H4 (cell line): Measurements from ENCODE around the gene SPAG16. TPM values are rescaled to one million over a fixed set of nuclear protein-coding genes. Genes with fewer than 3 reads are reported as not detected.
"Not testable (repeated sequence)": the region's sequence is repeated elsewhere in the genome, so short reads cannot be mapped to it uniquely, and the experiment has no call there.

Experiments used
- DNase-seq: peaks from one replicate; pipeline ENCODE4 v3.0.0-alpha.2; 2015; ENCODE audit warnings: low spot score
- total RNA-seq: library from RNA; depleted of rRNA; stranded (reverse); fragments of >200 nt; shearing (Covaris generic); gene quantifications from 2 replicates; pipeline ENCODE4 v1.2.3, GENCODE V29; 2014

SPAG16 gene
- total RNA-seq, 1 experiment from 2014 or later = 24.8 TPM

GRCh38 chr2:213271947-213272346, 12.3 kb upstream of the SPAG16 start:
- no peak for DNase-seq

DNA sequence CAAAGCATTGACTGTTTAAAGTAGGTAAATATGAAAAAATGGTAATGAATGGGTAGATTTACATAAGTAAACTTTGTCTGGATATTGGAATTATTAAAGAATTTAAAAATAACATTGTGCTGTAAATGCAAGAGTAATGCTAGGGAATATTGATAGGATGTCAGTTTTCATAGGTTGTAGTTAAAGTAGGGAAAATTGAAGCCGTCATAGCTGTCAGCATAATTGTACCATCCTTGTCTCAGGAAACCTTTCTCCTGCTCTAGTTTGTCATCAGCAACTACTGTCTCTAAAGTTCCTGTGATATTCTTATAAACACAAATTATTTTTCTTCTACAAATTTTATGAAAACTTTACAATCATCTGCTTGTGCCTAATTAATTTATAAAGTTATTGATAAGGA, 10.1 kb upstream of the SPAG16 start:
- DNase-seq = no peak

DNA sequence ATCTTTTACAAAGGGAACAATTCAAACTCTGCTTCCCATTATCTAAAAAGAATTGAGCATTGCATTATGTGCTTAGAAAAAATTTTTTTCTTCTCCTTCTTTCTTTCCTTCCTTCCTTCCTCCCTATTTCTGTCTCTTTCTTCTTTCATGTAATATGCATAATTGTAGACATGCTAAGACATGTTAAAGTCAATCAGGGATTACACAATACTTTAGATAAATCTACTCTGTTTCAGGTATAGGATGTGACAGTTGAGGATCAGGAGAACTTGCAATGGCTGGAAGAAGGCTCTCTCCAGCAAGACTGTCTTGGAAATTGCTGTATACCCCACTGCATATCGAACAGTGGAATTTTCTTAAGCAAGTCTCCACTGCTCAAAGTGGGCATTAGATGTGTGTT, 9.0 kb upstream of the SPAG16 start:
- no peak for DNase-seq

GRCh38 chr2:213277134-213277533, 7.1 kb upstream of the SPAG16 start:
- not testable (repeated sequence) for DNase-seq

GRCh38 chr2:213279116-213279620, 5.1 kb upstream of the SPAG16 start:
- DNase-seq = no peak

DNA sequence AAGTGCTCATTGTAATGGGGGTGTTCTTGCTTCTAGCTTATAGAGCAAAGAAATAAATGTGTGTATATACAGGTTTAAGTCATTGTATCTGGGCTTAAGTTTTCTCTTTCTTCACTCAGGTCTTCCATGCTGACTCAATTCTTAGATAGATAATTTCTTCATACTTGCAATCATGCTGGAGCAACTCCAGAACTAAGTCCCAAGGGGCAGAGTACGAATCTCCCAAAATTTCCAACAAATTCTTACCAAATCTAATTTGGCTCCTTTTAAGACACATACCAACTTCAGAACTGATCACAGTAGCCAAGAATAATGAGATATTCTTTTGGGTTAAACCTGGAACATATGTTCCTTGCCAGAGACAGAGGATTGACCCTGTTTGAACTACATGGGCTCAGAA, 4.3 kb upstream of the SPAG16 start:
- no peak for DNase-seq

DNA sequence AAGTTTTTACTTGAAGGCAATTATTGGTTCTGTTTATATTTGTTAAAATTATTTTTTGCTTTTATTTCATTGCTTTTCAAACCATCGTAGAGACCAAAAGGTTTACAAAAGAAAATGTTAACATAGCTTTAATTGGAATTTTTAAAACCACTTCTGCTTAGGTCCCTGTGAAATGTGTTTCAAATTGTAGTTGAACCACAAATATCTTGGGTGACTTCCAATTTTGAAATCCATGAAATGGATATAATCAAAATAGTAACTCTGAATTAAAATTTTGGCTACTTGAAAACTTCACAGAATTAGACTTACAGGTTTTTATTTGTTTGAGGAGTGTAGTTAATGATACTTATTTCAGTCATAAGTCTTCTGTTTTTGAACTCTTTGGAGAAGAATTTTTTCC, 3.1 kb upstream of the SPAG16 start:
- DNase-seq = no peak

DNA sequence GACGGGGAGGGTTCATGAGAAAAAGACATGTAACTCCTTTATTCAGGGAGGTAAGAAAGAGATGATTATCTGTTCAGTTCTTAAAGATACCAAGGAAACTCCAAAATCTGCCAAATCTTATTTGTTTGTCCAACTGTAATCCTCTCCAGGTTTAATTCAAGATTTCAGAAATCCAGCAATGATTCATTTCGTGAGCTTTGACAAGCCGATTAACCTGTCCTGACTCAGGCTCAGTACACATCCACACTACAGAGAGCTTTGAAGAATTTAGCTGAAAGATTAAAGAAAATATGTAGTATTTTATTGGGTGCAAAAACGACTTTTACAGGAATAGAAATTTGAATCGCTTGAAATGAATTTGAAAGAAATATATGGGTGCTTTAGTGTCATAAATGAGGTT, 1.1 kb downstream of the SPAG16 start:
- DNase-seq = no peak

- DNase-seq = no peak
These were observed 1.9 kb downstream of the SPAG16 start for GRCh38 chr2:213286161-213286560.

DNA sequence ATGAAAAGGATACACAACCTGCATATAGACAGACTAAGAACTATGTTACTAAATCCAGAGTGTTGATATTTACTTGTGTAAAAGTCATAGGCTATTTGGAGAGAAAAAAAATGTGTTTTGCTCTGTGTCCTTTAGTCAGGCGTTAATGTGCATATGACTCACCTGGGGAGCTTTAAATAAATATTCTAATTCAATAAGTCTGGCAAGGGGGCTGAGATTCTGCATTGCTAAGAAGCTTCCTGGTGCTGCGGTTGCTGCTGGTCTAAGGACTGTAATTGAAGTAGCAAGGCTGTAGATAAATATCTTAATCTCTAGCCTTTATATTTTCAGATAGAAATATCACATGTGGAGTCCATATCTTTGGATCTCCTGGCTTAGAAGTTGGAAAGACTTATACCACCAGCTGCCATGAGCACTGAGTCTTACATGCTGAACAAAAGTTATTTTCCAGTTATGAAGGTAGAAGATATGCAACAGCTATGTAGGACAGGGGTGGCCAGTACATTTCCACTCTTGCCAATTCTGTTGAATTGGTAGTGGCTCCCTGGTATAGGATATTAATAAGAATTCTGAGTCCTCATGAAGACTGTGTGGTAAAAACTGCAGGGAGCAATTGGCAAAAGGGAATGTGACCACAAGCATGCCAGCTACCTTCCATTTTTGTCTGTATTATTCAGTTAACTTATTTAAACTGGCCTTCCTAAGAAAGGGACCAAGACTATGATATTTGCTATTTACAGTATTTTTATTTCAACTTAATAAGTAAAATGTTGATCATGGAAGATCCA, 4.8 kb downstream of the SPAG16 start:
- peak; percentile 40 for DNase-seq

DNA sequence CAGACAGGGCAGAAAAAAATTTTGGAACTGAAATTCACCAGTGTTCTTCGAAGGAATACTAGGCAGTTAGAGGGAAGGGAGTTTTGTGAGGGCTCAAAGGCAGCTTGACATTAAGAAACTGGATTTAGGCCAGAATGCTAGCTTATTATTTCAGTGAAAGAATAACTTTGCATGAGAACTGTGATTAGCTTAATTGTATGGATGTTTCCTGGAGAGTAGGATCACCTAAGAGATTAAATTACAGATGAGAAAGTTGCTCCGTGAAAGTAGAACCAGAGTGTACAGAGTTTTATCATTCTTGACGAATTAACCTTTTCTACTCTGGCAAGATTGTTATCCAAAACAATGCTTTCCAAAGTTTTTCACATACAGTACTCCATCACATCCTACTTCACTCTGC, 6.2 kb downstream of the SPAG16 start:
- DNase-seq = no peak

- DNase-seq = no peak
These were observed 12.0 kb downstream of the SPAG16 start for GRCh38 chr2:213296270-213296669.

- DNase-seq = peak; percentile 87
These were observed 22.2 kb downstream of the SPAG16 start for GRCh38 chr2:213306316-213306942.

- DNase-seq = no peak
These were observed 31.1 kb downstream of the SPAG16 start for GRCh38 chr2:213315168-213315876.

DNA sequence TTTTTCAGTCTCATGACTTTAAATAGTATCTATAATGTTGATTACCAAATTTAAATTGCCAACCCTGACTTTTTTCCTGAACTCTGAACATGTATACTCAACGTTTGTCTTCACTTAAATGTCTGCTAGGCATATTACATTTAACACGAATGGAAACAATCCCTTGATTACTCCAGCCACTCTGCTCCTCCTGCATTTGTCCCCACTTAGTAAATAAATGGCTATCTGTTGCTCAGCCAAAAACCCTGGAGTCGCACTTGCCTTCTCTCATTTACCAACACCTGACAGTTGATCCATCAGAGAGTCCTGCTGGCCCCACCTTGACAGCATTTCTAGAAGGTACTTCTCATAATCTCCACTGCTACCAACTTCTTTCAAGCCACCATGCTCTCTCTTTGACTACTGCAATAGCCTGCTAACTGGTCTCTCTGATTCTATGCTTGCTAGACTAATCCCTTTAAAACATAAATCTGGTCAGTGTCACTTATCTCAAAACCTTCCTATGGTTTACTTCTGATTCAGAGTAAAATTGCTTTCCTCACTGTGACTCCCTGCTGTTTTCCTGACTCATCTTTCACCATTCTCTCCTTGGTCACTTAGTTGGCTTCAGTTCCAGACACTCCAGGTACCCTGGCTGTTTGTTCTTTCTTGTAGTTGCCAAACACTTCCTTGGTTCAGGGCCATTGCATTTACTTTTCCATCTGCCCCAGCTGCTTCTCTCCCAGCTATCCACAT, 31.9 kb downstream of the SPAG16 start:
- peak; percentile 43 for DNase-seq

DNA sequence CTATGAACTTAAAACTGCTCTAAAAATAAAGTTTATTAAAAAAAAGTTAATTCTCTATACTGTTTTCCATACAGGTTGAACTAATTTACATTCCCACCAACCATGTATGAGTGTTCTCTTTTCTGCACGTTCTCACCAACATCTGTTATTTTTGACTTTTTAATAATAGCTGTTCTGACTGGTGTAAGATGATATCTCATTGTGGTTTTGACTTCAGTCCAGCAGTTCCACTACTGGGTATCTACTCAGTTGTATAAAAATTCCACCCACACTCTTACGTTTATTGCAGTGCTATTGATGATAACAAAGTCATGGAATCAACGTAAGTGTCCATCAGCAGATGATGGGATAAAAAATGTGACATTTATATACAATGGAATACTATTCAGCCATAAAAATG, 33.7 kb downstream of the SPAG16 start:
- DNase-seq = peak; percentile 34

DNA sequence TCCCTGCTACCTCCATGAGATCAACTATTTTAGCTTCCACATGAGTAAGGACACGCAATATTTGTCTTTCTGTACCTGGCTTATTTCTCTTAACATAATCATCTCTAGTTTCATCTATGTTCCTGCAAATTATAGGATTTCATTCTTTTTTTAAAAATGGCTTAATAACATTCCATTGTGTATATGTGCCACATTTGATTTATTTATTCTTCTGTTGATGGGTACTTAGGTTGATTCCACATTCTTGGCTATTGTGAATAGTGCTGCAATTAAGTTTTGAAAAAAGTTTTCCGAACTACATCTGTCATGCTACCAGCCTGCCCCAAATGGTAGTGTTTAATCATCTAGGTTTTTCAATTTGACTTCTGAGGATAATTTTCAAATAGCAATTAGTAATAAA, 36.3 kb downstream of the SPAG16 start:
- no peak for DNase-seq

DNA sequence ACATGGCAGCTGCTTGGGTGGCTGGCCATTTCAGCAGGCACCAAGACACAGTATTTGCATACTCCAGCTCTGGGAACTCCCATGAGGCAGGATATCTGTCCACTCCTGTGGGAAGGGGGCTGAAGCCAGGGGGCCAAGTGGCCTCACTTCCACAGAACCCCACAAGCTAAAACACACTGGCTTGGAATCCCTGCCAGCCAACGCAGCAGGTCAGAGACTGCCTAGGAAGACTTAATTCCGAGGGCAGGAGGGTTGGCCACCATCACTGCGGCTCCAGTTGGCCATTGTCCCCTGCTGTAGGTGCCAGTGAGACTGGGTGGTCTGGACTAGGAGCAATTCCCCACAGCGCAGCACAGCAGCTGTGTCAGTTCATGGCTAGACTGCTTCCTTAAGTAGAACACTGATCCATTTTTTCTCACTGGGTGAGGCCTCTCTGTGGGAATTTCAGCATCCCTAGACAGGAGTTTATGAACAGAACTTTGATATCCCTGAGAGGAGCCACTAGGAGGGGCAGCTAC, 52.0 kb downstream of the SPAG16 start:
- DNase-seq = no peak

DNA sequence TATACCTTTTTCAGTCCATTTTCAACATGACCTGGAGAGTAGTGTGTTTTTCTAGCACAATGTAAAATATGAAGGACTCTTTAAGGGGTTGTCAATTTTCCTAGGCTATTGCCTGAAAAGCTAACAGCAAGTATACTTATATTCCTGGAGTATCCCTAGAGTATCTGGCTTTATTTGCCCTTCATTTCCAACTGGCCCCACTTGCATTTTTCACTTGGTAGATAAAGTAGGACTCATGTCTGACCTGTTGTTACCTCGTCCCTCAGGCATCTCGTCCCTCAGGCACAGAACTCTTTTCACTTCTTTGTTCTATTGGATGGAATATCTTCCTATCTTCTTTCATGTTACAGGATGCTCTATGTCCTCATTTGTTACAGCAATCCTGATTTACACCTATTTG, 69.2 kb downstream of the SPAG16 start:
- no peak for DNase-seq

DNA sequence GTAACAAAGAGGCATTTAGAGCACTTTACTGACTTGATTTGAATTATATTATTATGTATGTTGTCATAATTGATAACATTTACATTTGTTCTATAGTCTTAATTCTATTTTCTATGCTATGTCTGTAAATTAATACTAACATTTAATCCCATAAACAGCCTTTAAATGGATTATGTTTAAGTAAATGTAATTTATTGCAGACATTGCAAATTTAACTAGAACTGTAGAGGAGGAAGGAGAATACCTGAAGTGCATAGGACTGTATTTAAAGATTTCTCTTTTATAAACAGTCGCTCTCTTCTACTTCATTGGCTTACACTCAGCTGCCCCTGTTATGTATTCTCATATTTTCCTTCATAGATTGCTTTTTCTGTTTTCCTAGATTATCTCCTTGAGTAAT, 92.4 kb downstream of the SPAG16 start:
- DNase-seq = no peak

DNA sequence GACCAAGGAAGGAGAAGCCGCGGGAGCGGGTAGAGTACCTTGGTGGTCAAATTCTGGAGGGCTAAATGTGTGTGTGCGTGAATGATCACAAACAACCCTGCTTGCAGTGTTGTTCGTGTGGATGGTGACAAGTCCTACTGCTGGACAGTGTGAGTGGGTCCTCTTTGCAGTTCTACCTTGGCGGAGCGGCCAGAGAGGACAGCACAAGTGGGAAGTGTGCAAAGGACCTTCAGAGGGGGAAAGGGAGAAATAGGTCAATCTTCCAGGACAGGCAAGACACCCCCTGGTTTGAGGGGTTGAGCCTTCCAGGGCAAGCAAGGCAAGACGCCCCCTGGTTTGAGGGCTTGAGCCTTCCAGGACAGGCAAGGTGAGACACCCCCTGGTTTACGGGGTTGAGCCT, 122.8 kb downstream of the SPAG16 start:
- DNase-seq = not testable (repeated sequence)
